MM.1S (cell line): ENCODE data around the gene MGME1.

Experiments used
- DNase-seq: peaks from one replicate; pipeline ENCODE4 v3.0.0-alpha.2; 2015
- H2AFZ ChIP-seq: fragments of 300-600 bp; sonication (generic); 2 replicates; pipeline ENCODE4 v1.6.0; 2016; ENCODE audit warnings: antibody characterized with exemption, low read length
- H3F3A ChIP-seq: fragments of 300-600 bp; sonication (generic); 2 replicates; pipeline ENCODE4 v1.6.1; 2016; ENCODE audit warnings: mild to moderate bottlenecking, antibody characterized with exemption, low read length, moderate library complexity, mixed read lengths; ENCODE audit not compliant: insufficient read depth
- H3K27ac ChIP-seq: fragments of 300-600 bp; sonication (generic); 2 replicates; pipeline ENCODE4 v1.5.1; 2016; ENCODE audit warnings: mild to moderate bottlenecking, low read length
- H3K27me3 ChIP-seq: fragments of 300-600 bp; sonication (generic); replicated peaks from 2 replicates; pipeline ENCODE4 v1.6.0; 2016; ENCODE audit warnings: low read length; ENCODE audit not compliant: insufficient read depth
- H3K36me3 ChIP-seq: fragments of 300-600 bp; sonication (generic); replicated peaks from 2 replicates; pipeline ENCODE4 v1.6.1; 2016; ENCODE audit warnings: mild to moderate bottlenecking, low read length, mixed read lengths; ENCODE audit not compliant: insufficient read depth
- H3K4me1 ChIP-seq: fragments of 300-600 bp; sonication (generic); 2 replicates; pipeline ENCODE4 v1.6.1; 2016; ENCODE audit warnings: low read length, mixed read lengths
- H3K4me2 ChIP-seq: fragments of 300-600 bp; sonication (generic); 2 replicates; pipeline ENCODE4 v1.6.0; 2016; ENCODE audit warnings: low read depth, low read length
- H3K4me3 ChIP-seq: fragments of 300-600 bp; sonication (generic); 2 replicates; pipeline ENCODE4 v1.5.1; 2016; ENCODE audit warnings: low read length, mixed read lengths
- H3K79me2 ChIP-seq: fragments of 300-600 bp; sonication (generic); 2 replicates; pipeline ENCODE4 v1.6.1; 2016; ENCODE audit warnings: mixed run types, low read length, mixed read lengths
- H3K9ac ChIP-seq: fragments of 300-600 bp; sonication (generic); 2 replicates; pipeline ENCODE4 v1.6.1; 2016; ENCODE audit warnings: low read length, mixed read lengths
- H3K9me2 ChIP-seq: fragments of 300-600 bp; sonication (generic); replicated peaks from 2 replicates; pipeline ENCODE4 v1.6.1; 2016; ENCODE audit warnings: mild to moderate bottlenecking, low read length, mixed read lengths; ENCODE audit not compliant: insufficient read depth
- H3K9me3 ChIP-seq: fragments of 300-600 bp; sonication (generic); replicated peaks from 2 replicates; pipeline ENCODE4 v1.6.1; 2016; ENCODE audit warnings: mild to moderate bottlenecking, low read length, mixed read lengths; ENCODE audit not compliant: insufficient read depth
- H4K20me1 ChIP-seq: fragments of 300-600 bp; sonication (generic); 2 replicates; pipeline ENCODE4 v1.6.1; 2016; ENCODE audit warnings: mild to moderate bottlenecking, low read length, moderate library complexity, mixed read lengths; ENCODE audit not compliant: insufficient read depth
- EZH2 ChIP-seq: fragments of 300-600 bp; sonication (generic); optimal IDR thresholded peaks from 2 replicates; pipeline ENCODE3; 2017; ENCODE audit warnings: low read depth, mild to moderate bottlenecking, antibody characterized with exemption, low read length, mixed read lengths
- EZH2phosphoT487 ChIP-seq: fragments of 300-600 bp; sonication (generic); IDR thresholded peaks from 2 replicates; pipeline ENCODE4 v1.6.1; 2018; ENCODE audit warnings: antibody characterized with exemption, low read length
- TF ChIP-seq, protein P1 (sequence below): fragments of 300-600 bp; sonication (generic); IDR thresholded peaks from 2 replicates; pipeline ENCODE4 v1.5.1; 2016; ENCODE audit warnings: antibody characterized with exemption, low read length, mixed read lengths

Gene MGME1

GRCh38 chr20:17963114-17963897 is 5.5 kb upstream of the MGME1 start:
- no peak for TF ChIP-seq EZH2phosphoT487
- no peak for TF ChIP-seq EZH2
- TF ChIP-seq, protein P1, sequence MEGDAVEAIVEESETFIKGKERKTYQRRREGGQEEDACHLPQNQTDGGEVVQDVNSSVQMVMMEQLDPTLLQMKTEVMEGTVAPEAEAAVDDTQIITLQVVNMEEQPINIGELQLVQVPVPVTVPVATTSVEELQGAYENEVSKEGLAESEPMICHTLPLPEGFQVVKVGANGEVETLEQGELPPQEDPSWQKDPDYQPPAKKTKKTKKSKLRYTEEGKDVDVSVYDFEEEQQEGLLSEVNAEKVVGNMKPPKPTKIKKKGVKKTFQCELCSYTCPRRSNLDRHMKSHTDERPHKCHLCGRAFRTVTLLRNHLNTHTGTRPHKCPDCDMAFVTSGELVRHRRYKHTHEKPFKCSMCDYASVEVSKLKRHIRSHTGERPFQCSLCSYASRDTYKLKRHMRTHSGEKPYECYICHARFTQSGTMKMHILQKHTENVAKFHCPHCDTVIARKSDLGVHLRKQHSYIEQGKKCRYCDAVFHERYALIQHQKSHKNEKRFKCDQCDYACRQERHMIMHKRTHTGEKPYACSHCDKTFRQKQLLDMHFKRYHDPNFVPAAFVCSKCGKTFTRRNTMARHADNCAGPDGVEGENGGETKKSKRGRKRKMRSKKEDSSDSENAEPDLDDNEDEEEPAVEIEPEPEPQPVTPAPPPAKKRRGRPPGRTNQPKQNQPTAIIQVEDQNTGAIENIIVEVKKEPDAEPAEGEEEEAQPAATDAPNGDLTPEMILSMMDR: no peak
- no peaks in the 10 kb centered on the region for H3K27me3 ChIP-seq
- no peak overlapping the region for H2AFZ ChIP-seq
- no peak overlapping the region for H3K27ac ChIP-seq
- peaks cover 68% of the 10 kb centered on the region for H3K4me1 ChIP-seq
- H3K9ac ChIP-seq: no peak overlapping the region
- peaks cover 74% of the 10 kb centered on the region for H4K20me1 ChIP-seq
- H3K4me2 ChIP-seq: peak overlapping the region; percentile 99; the same call in 1 of the 2 replicates
- H3K79me2 ChIP-seq: peaks cover 100% of the 10 kb centered on the region
- H3K4me3 ChIP-seq: no peak overlapping the region
- H3K9me2 ChIP-seq: no peaks in the 10 kb centered on the region
- H3K9me3 ChIP-seq: no peaks in the 10 kb centered on the region
- no peak for DNase-seq
- peaks cover 17% of the 10 kb centered on the region; the same call in 1 of the 2 replicates for H3K36me3 ChIP-seq
- peaks cover 64% of the 10 kb centered on the region for H3F3A ChIP-seq

GRCh38 chr20:17964073-17964472 is 4.7 kb upstream of the MGME1 start:
- no peaks in the 10 kb centered on the region for H3K9me2 ChIP-seq
- H3K9ac ChIP-seq: no peak overlapping the region
- H3K27ac ChIP-seq: no peak overlapping the region
- peaks cover 17% of the 10 kb centered on the region; the same call in 1 of the 2 replicates for H3K36me3 ChIP-seq
- H3K9me3 ChIP-seq: no peaks in the 10 kb centered on the region
- H3K4me2 ChIP-seq: peak overlapping the region; percentile 99; the same call in 1 of the 2 replicates
- H4K20me1 ChIP-seq: peaks cover 67% of the 10 kb centered on the region
- H3K4me1 ChIP-seq: peaks cover 60% of the 10 kb centered on the region
- no peak for TF ChIP-seq EZH2phosphoT487
- H3K4me3 ChIP-seq: no peak overlapping the region
- no peaks in the 10 kb centered on the region for H3K27me3 ChIP-seq
- DNase-seq: no peak
- peaks cover 94% of the 10 kb centered on the region for H3K79me2 ChIP-seq
- H2AFZ ChIP-seq: no peak overlapping the region
- peaks cover 59% of the 10 kb centered on the region for H3F3A ChIP-seq

- no peak overlapping the region for H2AFZ ChIP-seq
- H3K27ac ChIP-seq: peak overlapping the region; percentile 3; the same call in 1 of the 2 replicates
- no peaks in the 10 kb centered on the region for H3K9me2 ChIP-seq
- H3K9ac ChIP-seq: peak overlapping the region; percentile 99; the same call in 1 of the 2 replicates
- H3K79me2 ChIP-seq: peaks cover 94% of the 10 kb centered on the region
- peaks cover 55% of the 10 kb centered on the region for H3K4me1 ChIP-seq
- H3F3A ChIP-seq: peaks cover 60% of the 10 kb centered on the region
- no peaks in the 10 kb centered on the region for H3K27me3 ChIP-seq
- TF ChIP-seq, protein P1: no peak
- TF ChIP-seq EZH2phosphoT487 (no peak), EZH2 (no peak)
- no peaks in the 10 kb centered on the region for H3K9me3 ChIP-seq
- peaks cover 17% of the 10 kb centered on the region; the same call in 1 of the 2 replicates for H3K36me3 ChIP-seq
- no peak for DNase-seq
- peaks cover 61% of the 10 kb centered on the region for H4K20me1 ChIP-seq
- H3K4me3 ChIP-seq: peak overlapping the region; percentile 97; the same call in 1 of the 2 replicates
- H3K4me2 ChIP-seq: peak overlapping the region; percentile 99
Observed at GRCh38 chr20:17964632-17965031, 4.2 kb upstream of the MGME1 start.
